ENCODE data around the gene SV2B. TPM values are rescaled to one million over a fixed set of nuclear protein-coding genes. Genes with fewer than 3 reads are reported as not detected.
"Not testable (repeated sequence)": the region's sequence is repeated elsewhere in the genome, so short reads cannot be mapped to it uniquely, and the experiment has no call there.

The SV2B gene
- total RNA-seq, 1 experiment from 2014 or later: not detected

GRCh38 chr15:91342097-91342496 lies 242.0 kb downstream of the SV2B start:
- no peak for DNase-seq
- H3K4me2 ChIP-seq (ENCODE audit: insufficient read depth, insufficient read length, low read length): no peak overlapping the region
- H4K5ac ChIP-seq (ENCODE audit: insufficient read length, low read depth, low read length): no peak overlapping the region
- H2BK15ac ChIP-seq (ENCODE audit: low read depth, low read length): no peak overlapping the region
- no peak overlapping the region for H3T11ph ChIP-seq (ENCODE audit: low read length)
- H3K4me1 Mint-ChIP-seq: peaks cover 6 to 12% of the 10 kb centered on the region in 2 experiments
- H3K23me2 ChIP-seq (ENCODE audit: insufficient read length, low read depth, low read length, poor library complexity, severe bottlenecking): no peaks in the 10 kb centered on the region
- H3K4me1 ChIP-seq (ENCODE audit: insufficient read depth, low read length): no peaks in the 10 kb centered on the region
- H4K91ac ChIP-seq (ENCODE audit: insufficient read length, low read depth, low read length): no peak overlapping the region
- no peak overlapping the region for H3K23ac ChIP-seq (ENCODE audit: insufficient read length, low read depth, low read length)
- H3K79me2 ChIP-seq (ENCODE audit: insufficient read depth, low read length): no peaks in the 10 kb centered on the region
- H3K56ac ChIP-seq (ENCODE audit: insufficient read length, low read depth, low read length): no peak overlapping the region
- H3K4me3 Mint-ChIP-seq: no peak overlapping the region
- H3K9ac ChIP-seq (ENCODE audit: extremely low read depth, insufficient read length, low read length): no peak overlapping the region
- H2BK5ac ChIP-seq (ENCODE audit: insufficient read length, low read length): no peak overlapping the region
- no peaks in the 10 kb centered on the region for H4K20me1 ChIP-seq (ENCODE audit: control insufficient read depth, insufficient read depth, insufficient read length)
- TF ChIP-seq CTCF (conservative IDR thresholded peaks at IDR 0.05): no peak
- H2AFZ ChIP-seq (ENCODE audit: low read length): no peak overlapping the region
- no CpG with 5 or more reads among the region's 7 CpGs for WGBS (ENCODE audit: extremely low coverage, insufficient read length, low lambda C conversion rate)
- H3K27ac Mint-ChIP-seq: no peak overlapping the region; a peak in 1 of 7 replicates
- no peak overlapping the region for H3K18ac ChIP-seq (ENCODE audit: insufficient read length, low read depth, low read length)
- peaks cover 4% of the 10 kb centered on the region; the same call in 1 of the 2 replicates for H3K27me3 Mint-ChIP-seq (ENCODE audit: low read depth)
- no peak overlapping the region for H2BK120ac ChIP-seq (ENCODE audit: low read depth, low read length, poor library complexity, severe bottlenecking)
- H4K8ac ChIP-seq (replicated peaks; ENCODE audit: insufficient read length, low read depth, low read length): no peak overlapping the region
- no peak overlapping the region for H3K27ac ChIP-seq (ENCODE audit: insufficient read length, low read depth, low read length)
- no peak overlapping the region for H2BK20ac ChIP-seq (ENCODE audit: low read depth, low read length, poor library complexity, severe bottlenecking)
- H3K9me3 ChIP-seq (ENCODE audit: control insufficient read depth, low read depth, low read length): no peaks in the 10 kb centered on the region
- no peak overlapping the region for H2BK12ac ChIP-seq (ENCODE audit: insufficient read length, low read depth, low read length)
- H2AK5ac ChIP-seq (ENCODE audit: insufficient read length, low read length): no peak overlapping the region
- H3K27me3 ChIP-seq (ENCODE audit: insufficient read depth, low read length): no peaks in the 10 kb centered on the region
- H3K4ac ChIP-seq (ENCODE audit: low read depth, low read length): no peak overlapping the region
- no peaks in the 10 kb centered on the region for H3K36me3 Mint-ChIP-seq (ENCODE audit: insufficient read depth in 1 of 3, low read depth in 3 of 3)
- 0 out of 5 replicates have a peak, but pooled peaks cover 0 to 2% of the 10 kb centered on the region in 2 experiments for H3K9me3 Mint-ChIP-seq
- H3K79me1 ChIP-seq (ENCODE audit: insufficient read depth, low read depth, low read length, poor library complexity, severe bottlenecking): no peaks in the 10 kb centered on the region
- H3K14ac ChIP-seq (ENCODE audit: insufficient read depth, low read length): no peak overlapping the region

- not testable (repeated sequence) for H3K9me3 ChIP-seq (ENCODE audit: control insufficient read depth, low read depth, low read length); H3K79me1 ChIP-seq (ENCODE audit: insufficient read depth, low read depth, low read length, poor library complexity, severe bottlenecking); H3K27ac ChIP-seq (ENCODE audit: insufficient read length, low read depth, low read length); H3K27me3 Mint-ChIP-seq (ENCODE audit: low read depth); H3K36me3 Mint-ChIP-seq (ENCODE audit: insufficient read depth in 1 of 3, low read depth in 3 of 3); H3K56ac ChIP-seq (ENCODE audit: insufficient read length, low read depth, low read length); H3K9ac ChIP-seq (ENCODE audit: extremely low read depth, insufficient read length, low read length); H3K9me3 Mint-ChIP-seq; H2BK5ac ChIP-seq (ENCODE audit: insufficient read length, low read length); H2BK120ac ChIP-seq (ENCODE audit: low read depth, low read length, poor library complexity, severe bottlenecking); H2AFZ ChIP-seq (ENCODE audit: low read length); H3K18ac ChIP-seq (ENCODE audit: insufficient read length, low read depth, low read length); H3K23me2 ChIP-seq (ENCODE audit: insufficient read length, low read depth, low read length, poor library complexity, severe bottlenecking); H2AK5ac ChIP-seq (ENCODE audit: insufficient read length, low read length); H4K20me1 ChIP-seq (ENCODE audit: control insufficient read depth, insufficient read depth, insufficient read length); H3K27me3 ChIP-seq (ENCODE audit: insufficient read depth, low read length); H3T11ph ChIP-seq (ENCODE audit: low read length); H3K14ac ChIP-seq (ENCODE audit: insufficient read depth, low read length); DNase-seq; H3K23ac ChIP-seq (ENCODE audit: insufficient read length, low read depth, low read length); H3K4me1 ChIP-seq (ENCODE audit: insufficient read depth, low read length); H4K5ac ChIP-seq (ENCODE audit: insufficient read length, low read depth, low read length); H2BK12ac ChIP-seq (ENCODE audit: insufficient read length, low read depth, low read length); H2BK15ac ChIP-seq (ENCODE audit: low read depth, low read length); H3K79me2 ChIP-seq (ENCODE audit: insufficient read depth, low read length); H2BK20ac ChIP-seq (ENCODE audit: low read depth, low read length, poor library complexity, severe bottlenecking); H3K4me2 ChIP-seq (ENCODE audit: insufficient read depth, insufficient read length, low read length); H3K4ac ChIP-seq (ENCODE audit: low read depth, low read length); H4K91ac ChIP-seq (ENCODE audit: insufficient read length, low read depth, low read length); H4K8ac ChIP-seq (replicated peaks; ENCODE audit: insufficient read length, low read depth, low read length); H3K4me1 Mint-ChIP-seq; H3K4me3 Mint-ChIP-seq; H3K27ac Mint-ChIP-seq
- no CpG with 5 or more reads among the region's 3 CpGs for WGBS (ENCODE audit: extremely low coverage, insufficient read length, low lambda C conversion rate)
Observed at GRCh38 chr15:91344912-91345311, 244.9 kb downstream of the SV2B start.

Measured in H9 (cell line).